HepG2 (cell line): ENCODE results near the gene UBE2O. TPM values are rescaled to one million over a fixed set of nuclear protein-coding genes. Genes with fewer than 3 reads are reported as not detected.

Experiments used
- ATAC-seq: fragments of 200-7000 bp; cut with Tn5 transposase; 3 replicates; pipeline ENCODE4 v1.9.1; 2020; ENCODE audit warnings: mild to moderate bottlenecking, moderate library complexity
- BruUV-seq: library from RNA; stranded (reverse); fragments of 400-500 nt; replicated peaks from 2 replicates; lab custom pipeline; 2021; lab: Mats Ljungman, UMichigan
- CTCF ChIA-PET: fragments of 300-600 bp; formaldehyde crosslinking; extraction: SDS; loops from one replicate; lab custom pipeline; 2021; ENCODE audit warnings: low total read pairs, inconsistent platforms, low intra/inter-chr PET ratio; lab: Yijun Ruan, JAX
- POLR2A ChIA-PET: fragments of 350-600 bp; sonication (Branson Sonifier 250); formaldehyde crosslinking; loops from one replicate; lab custom pipeline; 2020; ENCODE audit warnings: antibody characterized with exemption, inconsistent platforms; lab: Yijun Ruan, JAX
- DNase-seq: peaks from one replicate; pipeline ENCODE4 v3.0.0-alpha.2; 2015; ENCODE audit warnings: low spot score
- FAIRE-seq: peaks from 3 replicates; lab custom pipeline; 2011; peaks lifted over from hg19 to GRCh38; lab: Jason Lieb, UNC
- H2AFZ ChIP-seq: one replicate; pipeline ENCODE4 v1.6.1; 2011; ENCODE audit warnings: low read length, inconsistent platforms
- H3K27ac ChIP-seq: fragments of 300-600 bp; 3 replicates; pipeline ENCODE4 v1.8.0; 2011; ENCODE audit warnings: mixed run types, mild to moderate bottlenecking, mixed read lengths, low read length, inconsistent platforms; ENCODE audit not compliant: insufficient read depth; ENCODE audit errors: extremely low read length
- H3K27me3 ChIP-seq, 2 experiments: fragments of 200-600 bp in 1 of 2; 2 replicates in 1 of 2; 3 replicates in 1 of 2; pipeline versions ENCODE4 v1.6.0 to v1.8.0; 2011; ENCODE audit warnings: low read length in 2 of 2, mild to moderate bottlenecking in 2 of 2, moderate library complexity in 2 of 2, inconsistent platforms in 1 of 2; ENCODE audit not compliant: insufficient read depth in 2 of 2, control insufficient read depth in 1 of 2
- H3K36me3 ChIP-seq, 2 experiments: fragments of 200-600 bp in 1 of 2; replicated peaks in 1 of 2; 2 replicates in 1 of 2; 3 replicates in 1 of 2; pipeline versions ENCODE4 v1.5.1 to v1.8.0; 2011; ENCODE audit warnings: low read length in 2 of 2, inconsistent platforms in 1 of 2; ENCODE audit not compliant: insufficient read depth in 2 of 2, control insufficient read depth in 1 of 2
- H3K4me1 ChIP-seq: 2 replicates; pipeline ENCODE4 v1.5.1; 2012; ENCODE audit warnings: low read length, inconsistent platforms; ENCODE audit not compliant: insufficient read depth
- H3K4me2 ChIP-seq: 2 replicates; pipeline ENCODE4 v1.6.0; 2011; ENCODE audit warnings: low read depth, low read length, inconsistent platforms
- H3K4me3 ChIP-seq, 3 experiments: fragments of 200-600 bp in 1 of 3; sonication (generic), shearing (Covaris generic) in 1 of 3; replicated peaks in 1 of 3; 2 replicates each; pipeline ENCODE4 v1.5.1; 2011 to 2016; ENCODE audit warnings: low read length in 3 of 3, inconsistent platforms in 2 of 3, low read depth in 2 of 3, mild to moderate bottlenecking in 2 of 3, control low read depth in 1 of 3, mixed read lengths in 1 of 3; ENCODE audit not compliant: insufficient read depth in 1 of 3
- H3K79me2 ChIP-seq: one replicate; pipeline ENCODE4 v1.6.1; 2011; ENCODE audit warnings: low read length, inconsistent platforms; ENCODE audit not compliant: insufficient read depth
- H3K9ac ChIP-seq: 2 replicates; pipeline ENCODE4 v1.6.0; 2011; ENCODE audit warnings: mild to moderate bottlenecking, low read depth, low read length, inconsistent platforms; ENCODE audit not compliant: insufficient read depth
- H3K9me3 ChIP-seq: 2 replicates; pipeline ENCODE4 v1.5.1; 2012; ENCODE audit warnings: mild to moderate bottlenecking, low read length
- H4K20me1 ChIP-seq: 2 replicates; pipeline ENCODE4 v1.6.0; 2011; ENCODE audit warnings: inconsistent platforms, mild to moderate bottlenecking, low read length, moderate library complexity; ENCODE audit not compliant: insufficient read depth
- IKZF1 ChIP-seq: fragments of 450-650 bp; IDR thresholded peaks from 2 replicates; pipeline ENCODE4 v1.7.1; 2016
- MAFF ChIP-seq: IDR thresholded peaks from 2 replicates; pipeline ENCODE4 v1.6.1; 2011; ENCODE audit warnings: low read depth, low read length, improper control_type of control experiment
- MAFK ChIP-seq, 2 experiments: IDR thresholded peaks in 1 of 2; conservative IDR thresholded peaks in 1 of 2; 2 replicates each; pipeline ENCODE4 v1.6.1; 2011; ENCODE audit warnings: improper control_type of control experiment in 2 of 2, low read length in 2 of 2
- TRIM24 ChIP-seq: sonication (generic); formaldehyde crosslinking; IDR thresholded peaks from 2 replicates; pipeline ENCODE4 v1.8.0; 2022; ENCODE audit warnings: mild to moderate bottlenecking, missing genetic modification reagents
- WGBS: methylation state at CpG from one replicate; pipeline ENCODE4 v1.1.6; 2017; ENCODE audit warnings: low lambda C conversion rate; 5-methylcytosine and 5-hydroxymethylcytosine counted together
- in situ Hi-C: cut with HindIII; loops from 2 replicates; pipeline ENCODE4 v1.10.0; 2017; ENCODE audit warnings: low pct_unique_long_range_greater_than_20kb; ENCODE audit not compliant: extremely low pct_ligation_motif_present
- intact Hi-C: fragments of 100-400 bp; cut with micrococcal nuclease; formaldehyde crosslinking; loops from one replicate; pipeline ENCODE4 v1.10.0; 2022; ENCODE audit not compliant: unreplicated experiment
- polyA plus RNA-seq, 8 experiments: library from polyadenylated mRNA; depleted of rRNA in 3 of 8; stranded (reverse) in 7 of 8; unstranded in 1 of 8; fragments of >200 nt; fragmentation: Illumina TruSeq in 4 of 8; extraction: Trizol in 4 of 8; gene quantifications; 2 replicates each; pipeline versions ENCODE4 v1.2.1 to v1.2.3, GENCODE V29; 2011 to 2016; ENCODE audit warnings: low read depth in 4 of 8, missing spikeins in 1 of 8, mixed read lengths in 1 of 8; ENCODE audit not compliant: insufficient read depth in 1 of 8
- total RNA-seq, 5 experiments: library from RNA; depleted of rRNA; stranded (reverse); fragments of >200 nt; fragmentation: Illumina TruSeq; extraction: Trizol; gene quantifications; 2 replicates each; pipeline ENCODE4 v1.2.3, GENCODE V29; 2016; ENCODE audit warnings: low read depth in 1 of 5
- TF ChIP-seq, protein P1 (sequence below): sonication (generic); formaldehyde crosslinking; IDR thresholded peaks from 2 replicates; pipeline ENCODE4 v1.4.0; 2020; ENCODE audit warnings: missing genetic modification reagents, mild to moderate bottlenecking, borderline replicate concordance
- TF ChIP-seq, protein P2 (sequence below): sonication (generic); formaldehyde crosslinking; IDR thresholded peaks from 2 replicates; pipeline ENCODE4 v1.4.0; 2020; ENCODE audit warnings: missing genetic modification reagents

UBE2O gene
- total and polyA plus RNA-seq, 2 of the 13 experiments (the other 11 are each of a cell fraction or from before 2014, with no cell fraction given), result 21.5 to 23.5 TPM

DNA sequence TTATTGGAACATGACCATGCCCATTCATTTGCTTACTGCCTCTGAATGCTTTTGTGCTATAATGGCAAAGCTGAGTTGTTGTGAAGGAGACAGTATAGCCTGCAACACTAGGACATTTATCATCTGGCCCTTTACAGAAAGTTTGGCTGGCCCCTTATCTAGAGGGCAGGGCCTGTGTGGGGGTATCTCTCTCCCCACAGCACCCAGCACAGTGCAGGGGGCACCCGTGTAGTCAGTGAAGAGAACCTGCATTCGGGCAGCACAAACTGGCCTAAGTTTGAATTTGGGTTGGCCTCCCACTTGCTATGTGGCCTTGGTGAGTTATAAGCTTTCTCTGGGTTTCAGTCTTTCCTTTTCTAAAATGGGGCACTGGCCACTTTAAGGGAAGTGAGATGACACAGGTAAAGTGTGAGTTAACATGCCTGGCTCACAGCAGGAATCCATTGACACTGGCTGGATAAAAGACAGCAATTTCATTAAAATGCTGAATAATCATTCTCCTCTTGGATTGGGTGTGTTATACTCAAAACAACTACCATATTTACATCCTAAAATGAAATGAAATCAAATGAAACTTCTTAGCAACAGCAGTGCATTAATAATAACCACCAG is 12.1 kb downstream of the UBE2O start:
- POLR2A ChIA-PET, result no interaction called here
- intact Hi-C loops, result no loop called here
- WGBS, result 96% methylated on average over 2 of the region's 2 CpGs

DNA sequence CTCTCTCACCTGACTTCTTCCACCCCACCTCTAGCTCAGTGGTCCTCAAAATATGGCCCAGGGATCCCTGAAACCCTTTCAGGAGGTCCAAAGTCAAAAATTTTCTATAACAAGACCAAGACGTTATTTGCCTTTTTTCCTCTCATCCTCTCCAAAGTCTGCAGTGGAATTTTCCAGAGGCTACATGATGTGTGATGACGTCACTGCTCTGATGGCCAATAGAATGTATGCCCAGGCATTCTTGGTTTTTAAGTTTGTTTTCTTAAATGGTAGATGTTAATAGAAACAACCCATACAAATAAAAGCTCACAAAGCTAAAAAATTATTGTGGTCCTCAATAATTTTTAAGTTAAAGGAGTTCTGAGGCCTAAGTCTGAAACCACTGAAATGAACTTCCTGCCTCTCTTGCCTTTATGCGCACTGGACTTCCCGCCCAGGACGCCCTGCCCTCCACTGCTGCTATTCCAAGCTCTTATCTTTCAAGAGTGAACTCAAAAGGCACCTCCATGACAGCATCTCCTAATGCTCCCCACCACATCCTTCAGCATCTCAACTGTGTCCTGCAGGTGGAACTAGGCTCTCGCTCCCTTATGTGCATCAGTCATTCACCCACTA is 13.5 kb downstream of the UBE2O start:
- DNase-seq, result no peak
- Histone ChIP-seq H3K36me3 (peaks cover 3 to 11% of the 10 kb centered on the region in 2 experiments; a peak in 4 of 5 replicates), H3K79me2 (peaks cover 91% of the 10 kb centered on the region), H3K4me1 (peaks cover 66% of the 10 kb centered on the region), H3K4me2 (no peak overlapping the region), H3K4me3 (no peak overlapping the region), H3K9me3 (no peaks in the 10 kb centered on the region), H2AFZ (no peak overlapping the region), H3K9ac (no peak overlapping the region), H3K27ac (no peak overlapping the region), H4K20me1 (peaks cover 62% of the 10 kb centered on the region; the same call in 1 of the 2 replicates), H3K27me3 (no peaks in the 10 kb centered on the region)
- CTCF ChIA-PET, result no interaction called here
- intact Hi-C loops (no loop called here), in situ Hi-C loops (no loop called here)
- TF ChIP-seq TRIM24 (CRISPR knock-in tag), result no peak
- TF ChIP-seq, protein P1, sequence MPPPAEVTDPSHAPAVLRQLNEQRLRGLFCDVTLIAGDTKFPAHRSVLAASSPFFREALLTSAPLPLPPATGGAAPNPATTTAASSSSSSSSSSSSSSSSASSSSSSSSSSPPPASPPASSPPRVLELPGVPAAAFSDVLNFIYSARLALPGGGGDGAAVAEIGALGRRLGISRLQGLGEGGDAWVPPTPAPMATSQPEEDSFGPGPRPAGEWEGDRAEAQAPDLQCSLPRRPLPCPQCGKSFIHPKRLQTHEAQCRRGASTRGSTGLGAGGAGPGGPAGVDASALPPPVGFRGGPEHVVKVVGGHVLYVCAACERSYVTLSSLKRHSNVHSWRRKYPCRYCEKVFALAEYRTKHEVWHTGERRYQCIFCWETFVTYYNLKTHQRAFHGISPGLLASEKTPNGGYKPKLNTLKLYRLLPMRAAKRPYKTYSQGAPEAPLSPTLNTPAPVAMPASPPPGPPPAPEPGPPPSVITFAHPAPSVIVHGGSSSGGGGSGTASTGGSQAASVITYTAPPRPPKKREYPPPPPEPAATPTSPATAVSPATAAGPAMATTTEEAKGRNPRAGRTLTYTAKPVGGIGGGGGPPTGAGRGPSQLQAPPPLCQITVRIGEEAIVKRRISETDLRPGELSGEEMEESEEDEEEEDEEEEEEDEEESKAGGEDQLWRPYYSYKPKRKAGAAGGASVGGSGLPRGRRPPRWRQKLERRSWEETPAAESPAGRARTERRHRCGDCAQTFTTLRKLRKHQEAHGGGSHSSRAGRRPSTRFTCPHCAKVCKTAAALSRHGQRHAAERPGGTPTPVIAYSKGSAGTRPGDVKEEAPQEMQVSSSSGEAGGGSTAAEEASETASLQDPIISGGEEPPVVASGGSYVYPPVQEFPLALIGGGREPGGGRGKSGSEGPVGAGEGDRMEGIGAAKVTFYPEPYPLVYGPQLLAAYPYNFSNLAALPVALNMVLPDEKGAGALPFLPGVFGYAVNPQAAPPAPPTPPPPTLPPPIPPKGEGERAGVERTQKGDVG (CRISPR knock-in tag), result 0 out of 2 replicates have a peak, but pooled peaks have one; percentile 1
- TF ChIP-seq, protein P2, sequence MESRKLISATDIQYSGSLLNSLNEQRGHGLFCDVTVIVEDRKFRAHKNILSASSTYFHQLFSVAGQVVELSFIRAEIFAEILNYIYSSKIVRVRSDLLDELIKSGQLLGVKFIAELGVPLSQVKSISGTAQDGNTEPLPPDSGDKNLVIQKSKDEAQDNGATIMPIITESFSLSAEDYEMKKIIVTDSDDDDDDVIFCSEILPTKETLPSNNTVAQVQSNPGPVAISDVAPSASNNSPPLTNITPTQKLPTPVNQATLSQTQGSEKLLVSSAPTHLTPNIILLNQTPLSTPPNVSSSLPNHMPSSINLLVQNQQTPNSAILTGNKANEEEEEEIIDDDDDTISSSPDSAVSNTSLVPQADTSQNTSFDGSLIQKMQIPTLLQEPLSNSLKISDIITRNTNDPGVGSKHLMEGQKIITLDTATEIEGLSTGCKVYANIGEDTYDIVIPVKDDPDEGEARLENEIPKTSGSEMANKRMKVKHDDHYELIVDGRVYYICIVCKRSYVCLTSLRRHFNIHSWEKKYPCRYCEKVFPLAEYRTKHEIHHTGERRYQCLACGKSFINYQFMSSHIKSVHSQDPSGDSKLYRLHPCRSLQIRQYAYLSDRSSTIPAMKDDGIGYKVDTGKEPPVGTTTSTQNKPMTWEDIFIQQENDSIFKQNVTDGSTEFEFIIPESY (CRISPR knock-in tag), result peak; percentile 86
- no peak for ATAC-seq
- no peak for FAIRE-seq
- 93% methylated on average over 6 of the region's 6 CpGs for WGBS
- POLR2A ChIA-PET, result no interaction called here
- no TSS peak for BruUV-seq

More for the DNA sequence above, 12.1 kb downstream of the UBE2O start:
- Histone ChIP-seq H3K4me1 (peaks cover 77% of the 10 kb centered on the region), H3K4me3 (no peak overlapping the region), H3K9ac (no peak overlapping the region), H3K9me3 (no peaks in the 10 kb centered on the region), H4K20me1 (peaks cover 75% of the 10 kb centered on the region), H3K27me3 (no peaks in the 10 kb centered on the region), H3K36me3 (peaks cover 2 to 11% of the 10 kb centered on the region in 2 experiments; a peak in 4 of 5 replicates), H3K79me2 (peaks cover 91% of the 10 kb centered on the region), H3K27ac (no peak overlapping the region), H2AFZ (no peak overlapping the region), H3K4me2 (no peak overlapping the region)
- TF ChIP-seq IKZF1 (no peak), MAFK (conservative IDR thresholded peaks at IDR 0.05 in 1 of 2, IDR thresholded peaks at IDR 0.05 in 1 of 2; ENCODE audit: low read length in 2 of 2) (peak; percentile 77 to 84), MAFF (peak; percentile 64; the same call in 1 of the 2 replicates)
- FAIRE-seq, result no peak
- ATAC-seq, result no peak
- BruUV-seq, result no TSS peak
- CTCF ChIA-PET, result no interaction called here
- in situ Hi-C loops, result no loop called here
- no peak for DNase-seq
